Endothelial cell of umbilical vein (primary cell): ENCODE measurements around the gene ASCL1.

Experiments
- CTCF ChIP-seq, 2 donors: IDR thresholded peaks; 1 replicate in 1 of 2; 2 replicates in 1 of 2; pipeline ENCODE4 v1.5.1; 2011; ENCODE audit warnings: low read length in 2 of 2, mild to moderate bottlenecking in 2 of 2, moderate library complexity in 2 of 2, control low read depth in 1 of 2, inconsistent platforms in 1 of 2, low read depth in 1 of 2; ENCODE audit not compliant: insufficient read depth in 1 of 2; ENCODE audit errors: extremely low read depth in 1 of 2
- POLR2A ChIP-seq: IDR thresholded peaks from 2 replicates; pipeline ENCODE4 v1.6.1; 2012; ENCODE audit warnings: low read depth, mild to moderate bottlenecking, control low read depth, low read length

DNA sequence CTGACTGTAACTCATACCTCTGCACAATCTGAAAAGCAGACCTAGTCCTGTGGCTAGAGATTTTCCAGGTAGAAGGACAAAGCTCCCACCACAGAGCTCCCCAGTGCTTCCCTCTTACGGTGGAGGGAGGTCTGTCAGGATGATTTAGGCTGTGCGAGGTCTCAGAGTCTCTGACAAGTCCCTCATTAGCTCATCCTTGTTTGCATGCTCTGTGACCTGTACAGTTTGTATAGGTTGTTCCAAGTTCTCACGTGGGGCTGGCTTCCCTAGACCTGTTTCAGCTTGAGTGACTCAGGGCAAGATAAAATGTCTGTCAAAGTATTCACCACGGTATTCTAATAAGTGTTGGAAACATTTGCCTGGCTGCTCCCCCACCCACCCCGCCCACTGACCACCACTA is 34.8 kb downstream of the ASCL1 start:
- no peak for TF ChIP-seq CTCF (IDR thresholded peaks at IDR 0.05; ENCODE audit: extremely low read depth in 1 of 2, insufficient read depth in 1 of 2, low read depth in 1 of 2, low read length in 2 of 2)
- no peak for TF ChIP-seq POLR2A
